Measurements from ENCODE around the gene SLC31A2. TPM values are rescaled to one million over a fixed set of nuclear protein-coding genes. Genes with fewer than 3 reads are reported as not detected.
A peak's percentile ranks its signal among the peaks of the same experiment; 100 is the strongest.

Gene SLC31A2
- total RNA-seq, 1 donor from 2014 or later, result 1.6 TPM

DNA sequence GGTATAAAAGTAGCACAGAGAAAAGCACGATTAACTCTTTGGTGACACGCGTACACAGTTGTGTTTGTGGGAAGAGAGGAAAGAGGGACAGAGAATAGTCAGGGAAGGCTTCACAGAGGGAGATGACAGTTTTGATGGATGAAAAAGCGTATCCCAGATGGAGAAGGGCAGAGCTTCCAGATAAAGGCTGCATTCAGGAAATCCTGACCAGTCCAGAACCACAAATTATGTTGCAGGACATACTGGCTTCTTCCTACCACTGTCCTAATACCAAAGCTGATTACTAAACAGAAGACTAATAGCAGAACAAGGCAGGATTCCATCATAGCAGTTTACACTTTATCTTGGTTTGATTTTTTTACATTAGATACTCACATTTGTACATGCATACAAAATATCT is 34.5 kb downstream of the SLC31A2 start:
- TF ChIP-seq, protein P1, sequence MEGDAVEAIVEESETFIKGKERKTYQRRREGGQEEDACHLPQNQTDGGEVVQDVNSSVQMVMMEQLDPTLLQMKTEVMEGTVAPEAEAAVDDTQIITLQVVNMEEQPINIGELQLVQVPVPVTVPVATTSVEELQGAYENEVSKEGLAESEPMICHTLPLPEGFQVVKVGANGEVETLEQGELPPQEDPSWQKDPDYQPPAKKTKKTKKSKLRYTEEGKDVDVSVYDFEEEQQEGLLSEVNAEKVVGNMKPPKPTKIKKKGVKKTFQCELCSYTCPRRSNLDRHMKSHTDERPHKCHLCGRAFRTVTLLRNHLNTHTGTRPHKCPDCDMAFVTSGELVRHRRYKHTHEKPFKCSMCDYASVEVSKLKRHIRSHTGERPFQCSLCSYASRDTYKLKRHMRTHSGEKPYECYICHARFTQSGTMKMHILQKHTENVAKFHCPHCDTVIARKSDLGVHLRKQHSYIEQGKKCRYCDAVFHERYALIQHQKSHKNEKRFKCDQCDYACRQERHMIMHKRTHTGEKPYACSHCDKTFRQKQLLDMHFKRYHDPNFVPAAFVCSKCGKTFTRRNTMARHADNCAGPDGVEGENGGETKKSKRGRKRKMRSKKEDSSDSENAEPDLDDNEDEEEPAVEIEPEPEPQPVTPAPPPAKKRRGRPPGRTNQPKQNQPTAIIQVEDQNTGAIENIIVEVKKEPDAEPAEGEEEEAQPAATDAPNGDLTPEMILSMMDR (IDR thresholded peaks at IDR 0.05; ENCODE audit: partially characterized antibody, unreplicated experiment), result no peak
- H3K36me3 Mint-ChIP-seq (ENCODE audit: unreplicated experiment), result no peaks in the 10 kb centered on the region
- no peak overlapping the region for H3K4me3 Mint-ChIP-seq (ENCODE audit: unreplicated experiment)
- H3K27ac Mint-ChIP-seq (ENCODE audit: unreplicated experiment), result no peak overlapping the region
- DNase-seq, result no peak
- no peaks in the 10 kb centered on the region for H3K9me3 Mint-ChIP-seq (ENCODE audit: unreplicated experiment)
- peaks cover 19% of the 10 kb centered on the region for H3K4me1 Mint-ChIP-seq (ENCODE audit: low read depth, unreplicated experiment)
- no peaks in the 10 kb centered on the region for H3K27me3 Mint-ChIP-seq (ENCODE audit: unreplicated experiment)

DNA sequence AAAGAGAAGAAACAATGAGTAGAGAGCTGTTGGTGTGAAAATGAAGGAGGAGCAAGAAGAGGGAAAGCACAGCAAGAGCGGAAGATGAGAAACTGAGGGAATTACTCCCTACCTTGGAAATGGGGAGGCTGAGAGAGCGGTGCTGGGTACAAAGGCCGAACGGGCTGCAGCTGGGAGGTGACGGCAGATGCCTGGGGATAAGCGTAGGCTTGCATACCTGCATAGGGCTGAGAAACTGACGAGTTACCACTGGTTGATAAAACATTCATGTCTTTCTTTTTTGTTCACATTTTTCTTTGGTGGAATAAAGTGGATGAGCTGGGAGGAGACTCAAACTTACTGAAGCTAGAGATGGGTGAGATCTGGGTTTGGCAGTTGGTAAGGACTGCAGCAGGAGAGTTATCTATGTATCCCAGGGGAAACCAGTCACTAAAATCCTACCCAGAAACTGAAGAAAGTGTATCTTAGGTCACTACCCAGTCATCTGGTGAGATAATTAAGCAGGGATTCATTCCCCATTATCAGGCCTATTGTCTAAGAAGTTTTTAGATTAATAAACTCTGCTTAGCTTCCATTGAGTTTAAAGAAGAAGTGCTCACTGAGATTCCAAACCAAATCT is 35.4 kb downstream of the SLC31A2 start:
- TF ChIP-seq, protein P1 (IDR thresholded peaks at IDR 0.05; ENCODE audit: partially characterized antibody, unreplicated experiment), result no peak
- H3K4me3 Mint-ChIP-seq (ENCODE audit: unreplicated experiment), result no peak overlapping the region
- no peak for DNase-seq
- H3K36me3 Mint-ChIP-seq (ENCODE audit: unreplicated experiment), result no peaks in the 10 kb centered on the region
- peaks cover 19% of the 10 kb centered on the region for H3K4me1 Mint-ChIP-seq (ENCODE audit: low read depth, unreplicated experiment)
- H3K27me3 Mint-ChIP-seq (ENCODE audit: unreplicated experiment), result no peaks in the 10 kb centered on the region
- H3K27ac Mint-ChIP-seq (ENCODE audit: unreplicated experiment), result no peak overlapping the region
- no peaks in the 10 kb centered on the region for H3K9me3 Mint-ChIP-seq (ENCODE audit: unreplicated experiment)

DNA sequence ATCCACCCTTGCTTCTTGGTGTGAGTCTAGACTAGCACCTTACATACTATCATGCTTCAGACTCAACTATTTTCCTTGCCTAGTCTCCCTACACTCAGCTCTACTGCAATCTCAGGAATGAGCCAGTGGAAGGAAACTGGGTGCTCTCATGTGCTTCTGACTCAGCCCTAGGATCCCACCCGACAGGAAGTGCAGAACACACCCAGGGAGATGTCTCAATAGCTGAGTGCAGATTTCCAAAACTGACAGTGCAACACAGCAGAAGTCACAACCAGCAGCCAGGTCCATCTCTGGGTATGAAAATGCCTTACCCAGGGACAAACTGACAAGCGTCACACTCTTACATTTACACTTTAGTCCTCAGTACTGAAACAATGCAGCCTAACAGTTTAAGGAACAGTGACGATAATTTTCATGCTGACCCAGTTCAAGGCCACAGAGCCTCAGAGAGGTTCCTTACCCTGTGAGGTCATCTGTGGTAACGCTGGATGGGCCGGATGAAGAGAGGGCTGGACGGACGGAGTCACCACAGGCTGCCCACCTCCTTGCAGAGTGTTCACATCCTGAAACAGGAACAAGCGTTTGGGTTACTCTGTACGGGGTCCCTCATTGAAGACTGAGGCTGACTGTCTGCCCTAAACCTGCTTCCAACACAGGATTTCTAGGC is 37.3 kb downstream of the SLC31A2 start:
- Mint-ChIP-seq H3K4me1 (ENCODE audit: low read depth, unreplicated experiment) (peaks cover 19% of the 10 kb centered on the region), H3K27ac (ENCODE audit: unreplicated experiment) (peak overlapping the region; percentile 80), H3K9me3 (ENCODE audit: unreplicated experiment) (no peaks in the 10 kb centered on the region), H3K4me3 (ENCODE audit: unreplicated experiment) (no peak overlapping the region), H3K36me3 (ENCODE audit: unreplicated experiment) (no peaks in the 10 kb centered on the region), H3K27me3 (ENCODE audit: unreplicated experiment) (no peaks in the 10 kb centered on the region)
- no peak for DNase-seq
- TF ChIP-seq, protein P1 (IDR thresholded peaks at IDR 0.05; ENCODE audit: partially characterized antibody, unreplicated experiment), result no peak

DNA sequence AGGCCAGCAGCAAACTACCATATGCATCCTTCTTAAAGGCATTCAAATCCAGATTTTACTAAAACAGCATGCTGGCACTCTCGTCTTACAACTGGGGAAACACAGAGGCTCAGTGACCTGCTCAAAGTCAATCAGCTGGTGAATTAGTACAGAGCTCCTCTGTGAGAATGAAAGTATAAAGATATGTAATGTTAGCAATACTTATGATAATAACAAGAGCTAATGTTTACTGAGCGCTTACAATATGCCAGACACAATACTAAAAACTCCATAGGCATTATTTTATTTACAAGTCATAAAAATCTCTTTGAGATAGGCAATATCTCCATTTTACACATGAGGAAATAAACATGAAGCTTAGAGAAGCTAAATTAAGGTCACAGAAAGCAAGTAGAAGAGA is 41.6 kb downstream of the SLC31A2 start:
- Mint-ChIP-seq H3K27ac (ENCODE audit: unreplicated experiment) (no peak overlapping the region), H3K9me3 (ENCODE audit: unreplicated experiment) (no peaks in the 10 kb centered on the region), H3K4me1 (ENCODE audit: low read depth, unreplicated experiment) (peaks cover 7% of the 10 kb centered on the region), H3K36me3 (ENCODE audit: unreplicated experiment) (no peaks in the 10 kb centered on the region), H3K27me3 (ENCODE audit: unreplicated experiment) (no peaks in the 10 kb centered on the region), H3K4me3 (ENCODE audit: unreplicated experiment) (no peak overlapping the region)
- TF ChIP-seq, protein P1 (IDR thresholded peaks at IDR 0.05; ENCODE audit: partially characterized antibody, unreplicated experiment), result no peak
- DNase-seq, result no peak

DNA sequence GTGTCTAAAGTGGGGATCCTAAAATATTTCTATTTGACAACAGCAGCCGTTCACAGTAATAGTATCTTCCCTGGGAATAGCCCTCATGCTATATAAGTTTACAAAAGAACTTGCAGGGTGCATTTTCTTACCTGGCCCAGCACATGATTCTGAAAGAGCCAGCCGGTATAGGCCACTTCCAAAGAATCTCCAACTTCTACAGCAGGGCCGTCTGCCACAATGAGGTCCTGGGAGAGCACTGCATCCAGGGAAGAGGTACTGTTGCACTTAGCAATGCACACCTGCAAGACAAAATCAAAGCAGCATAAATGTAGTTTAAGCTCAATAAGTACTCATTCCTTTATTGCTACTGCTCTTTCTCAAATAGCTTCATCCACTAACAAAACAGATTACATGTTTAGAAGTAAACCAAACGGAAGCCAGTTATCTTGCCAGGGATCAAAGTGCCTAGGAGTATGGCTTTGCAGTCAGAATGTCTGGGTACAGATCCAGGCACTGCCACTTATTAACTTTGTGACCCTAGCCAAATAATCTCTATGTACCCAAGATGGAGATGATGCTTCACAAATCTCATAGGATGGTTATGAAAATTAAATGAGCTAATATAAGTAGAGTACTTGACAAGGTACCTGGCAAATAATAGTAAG is 49.0 kb downstream of the SLC31A2 start:
- H3K36me3 Mint-ChIP-seq (ENCODE audit: unreplicated experiment), result no peaks in the 10 kb centered on the region
- no peaks in the 10 kb centered on the region for H3K9me3 Mint-ChIP-seq (ENCODE audit: unreplicated experiment)
- no peaks in the 10 kb centered on the region for H3K27me3 Mint-ChIP-seq (ENCODE audit: unreplicated experiment)
- no peak overlapping the region for H3K4me3 Mint-ChIP-seq (ENCODE audit: unreplicated experiment)
- no peak overlapping the region for H3K27ac Mint-ChIP-seq (ENCODE audit: unreplicated experiment)
- TF ChIP-seq, protein P1 (IDR thresholded peaks at IDR 0.05; ENCODE audit: partially characterized antibody, unreplicated experiment), result no peak
- no peaks in the 10 kb centered on the region for H3K4me1 Mint-ChIP-seq (ENCODE audit: low read depth, unreplicated experiment)
- DNase-seq, result no peak
